ENCODE measurements around the gene ST6GALNAC2. TPM values are rescaled to one million over a fixed set of nuclear protein-coding genes. Genes with fewer than 3 reads are reported as not detected.
"Not testable (repeated sequence)": the region's sequence is repeated elsewhere in the genome, so short reads cannot be mapped to it uniquely, and the experiment has no call there.

Gene ST6GALNAC2
- total and polyA plus RNA-seq, 5 donors from 2014 or later = 0.08 to 0.39 (median 0.13) TPM; not detected in 2

DNA sequence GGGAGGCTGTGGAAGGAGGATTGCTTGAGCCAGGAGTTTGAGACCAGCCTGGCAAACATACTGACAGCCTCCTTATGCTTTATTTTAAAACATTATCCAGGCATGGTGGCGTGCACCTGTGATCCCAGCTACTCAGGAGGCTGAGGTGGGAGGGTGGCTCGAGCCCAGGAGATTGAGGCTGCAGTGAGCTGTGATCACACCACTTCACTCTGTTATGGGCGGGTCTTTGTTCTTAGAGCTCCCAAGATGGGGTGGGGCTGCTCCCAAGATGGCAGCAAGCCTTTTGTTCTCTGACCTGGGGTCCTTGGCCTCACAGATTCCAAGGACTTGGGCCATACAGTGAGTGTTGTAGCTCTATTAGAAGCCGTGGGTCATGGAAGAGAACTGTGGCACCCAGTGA is 26.1 kb upstream of the ST6GALNAC2 start:
- no peak overlapping the region for H3K4me3 Mint-ChIP-seq
- no peak for ATAC-seq (ENCODE audit: low read depth in 2 of 2)
- no peaks in the 10 kb centered on the region for H3K9me3 Mint-ChIP-seq

GRCh38 chr17:76611080-76611749 is 25.6 kb upstream of the ST6GALNAC2 start:
- not testable (repeated sequence) for H3K4me1 ChIP-seq (ENCODE audit: control insufficient read depth, insufficient read depth, low read length, poor library complexity, severe bottlenecking); DNase-seq; H3K27ac Mint-ChIP-seq; H3K36me3 ChIP-seq (ENCODE audit: control insufficient read depth, insufficient read depth, low read length); H3K9me3 Mint-ChIP-seq; H3K9me3 ChIP-seq (ENCODE audit: control insufficient read depth in 2 of 2, low read length in 2 of 2); H3K4me1 Mint-ChIP-seq; H3K36me3 Mint-ChIP-seq; H3K27ac ChIP-seq (ENCODE audit: insufficient read depth, low read length, poor library complexity, severe bottlenecking); H3K4me3 Mint-ChIP-seq; H3K27me3 ChIP-seq (ENCODE audit: control insufficient read depth, insufficient read depth, low read length); H3K4me3 ChIP-seq (ENCODE audit: low read depth, low read length); ATAC-seq (ENCODE audit: low read depth in 2 of 2)
- H3K27me3 Mint-ChIP-seq = peaks cover 15% of the 10 kb centered on the region

More for the DNA sequence above, 26.1 kb upstream of the ST6GALNAC2 start:
- Mint-ChIP-seq H3K27ac (no peak overlapping the region), H3K4me1 (peaks cover 0 to 6% (median 0%) of the 10 kb centered on the region in 4 donors), H3K36me3 (no peaks in the 10 kb centered on the region), H3K27me3 (peaks cover 15% of the 10 kb centered on the region)
- no peaks in the 10 kb centered on the region for H3K27me3 ChIP-seq (ENCODE audit: control insufficient read depth, insufficient read depth, low read length)
- no peaks in the 10 kb centered on the region for H3K36me3 ChIP-seq (ENCODE audit: control insufficient read depth, insufficient read depth, low read length)
- H3K4me1 ChIP-seq (ENCODE audit: control insufficient read depth, insufficient read depth, low read length, poor library complexity, severe bottlenecking) = no peaks in the 10 kb centered on the region
- no peak for DNase-seq
- no peak overlapping the region for H3K27ac ChIP-seq (ENCODE audit: insufficient read depth, low read length, poor library complexity, severe bottlenecking)
- H3K9me3 ChIP-seq (ENCODE audit: control insufficient read depth in 2 of 2, low read length in 2 of 2) = no peaks in the 10 kb centered on the region
- no peak overlapping the region for H3K4me3 ChIP-seq (ENCODE audit: low read depth, low read length)

DNA sequence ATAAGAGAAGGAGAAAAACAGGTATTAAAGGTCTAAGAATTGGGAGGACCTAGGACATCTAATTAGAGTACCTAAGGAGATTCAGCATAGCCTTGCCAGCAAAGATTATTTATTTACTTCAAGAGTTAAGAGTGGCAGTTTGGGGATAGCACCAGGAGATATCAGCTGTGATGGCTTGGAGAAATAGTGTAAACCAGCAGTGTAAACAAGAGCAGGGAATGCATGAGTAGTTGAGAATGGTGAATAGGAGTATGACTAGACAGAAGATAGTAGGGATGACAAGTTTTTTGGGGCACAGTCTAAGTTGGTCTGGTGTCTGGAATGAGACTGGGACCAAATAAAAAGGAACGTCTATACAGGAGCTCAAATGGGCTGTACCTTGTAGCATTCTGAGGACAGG is 21.0 kb upstream of the ST6GALNAC2 start:
- not testable (repeated sequence) for H3K4me1 Mint-ChIP-seq; H3K4me1 ChIP-seq (ENCODE audit: control insufficient read depth, insufficient read depth, low read length, poor library complexity, severe bottlenecking); DNase-seq; H3K27ac Mint-ChIP-seq; H3K36me3 ChIP-seq (ENCODE audit: control insufficient read depth, insufficient read depth, low read length); H3K9me3 ChIP-seq (ENCODE audit: control insufficient read depth in 2 of 2, low read length in 2 of 2); H3K27me3 ChIP-seq (ENCODE audit: control insufficient read depth, insufficient read depth, low read length); H3K27ac ChIP-seq (ENCODE audit: insufficient read depth, low read length, poor library complexity, severe bottlenecking); ATAC-seq (ENCODE audit: low read depth in 2 of 2); H3K36me3 Mint-ChIP-seq; H3K9me3 Mint-ChIP-seq; H3K4me3 Mint-ChIP-seq; H3K4me3 ChIP-seq (ENCODE audit: low read depth, low read length)
- peaks cover 26% of the 10 kb centered on the region for H3K27me3 Mint-ChIP-seq

DNA sequence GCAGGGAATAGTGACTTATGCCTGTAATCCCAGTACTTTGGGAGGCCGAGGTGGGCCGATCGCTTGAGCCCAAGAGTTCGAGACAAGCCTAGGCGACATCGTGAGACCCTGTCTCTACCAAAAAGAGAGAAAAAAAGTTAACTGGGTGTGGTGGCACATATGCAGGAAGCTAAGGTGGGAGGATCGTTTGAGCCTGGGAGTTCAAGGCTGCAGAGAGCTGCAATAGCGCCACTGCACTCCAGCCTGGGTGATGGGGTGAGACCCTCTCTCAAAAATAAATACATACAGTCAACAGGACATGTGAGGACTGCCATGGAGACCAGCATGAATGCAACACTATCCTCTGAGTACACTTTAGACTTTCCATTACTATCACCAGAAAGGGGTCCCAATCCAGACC is 15.4 kb upstream of the ST6GALNAC2 start:
- Histone ChIP-seq H3K9me3 (ENCODE audit: control insufficient read depth in 2 of 2, low read length in 2 of 2) (no peaks in the 10 kb centered on the region), H3K27ac (ENCODE audit: insufficient read depth, low read length, poor library complexity, severe bottlenecking) (no peak overlapping the region), H3K4me3 (ENCODE audit: low read depth, low read length) (no peak overlapping the region), H3K27me3 (ENCODE audit: control insufficient read depth, insufficient read depth, low read length) (peaks cover 5% of the 10 kb centered on the region), H3K4me1 (ENCODE audit: control insufficient read depth, insufficient read depth, low read length, poor library complexity, severe bottlenecking) (peaks cover 12% of the 10 kb centered on the region), H3K36me3 (ENCODE audit: control insufficient read depth, insufficient read depth, low read length) (no peaks in the 10 kb centered on the region)
- peaks cover 4 to 15% (median 8%) of the 10 kb centered on the region in 4 donors for H3K4me1 Mint-ChIP-seq
- peak overlapping the region in 1 of 4 donors; percentile 3 for H3K4me3 Mint-ChIP-seq
- peaks cover 2% of the 10 kb centered on the region for H3K36me3 Mint-ChIP-seq
- H3K27ac Mint-ChIP-seq = peak overlapping the region in 1 of 3 donors; percentile 42
- ATAC-seq (ENCODE audit: low read depth in 2 of 2) (no peak), DNase-seq (peak in 1 of 3 donors; percentile 25)
- peaks cover 26% of the 10 kb centered on the region for H3K27me3 Mint-ChIP-seq
- no peaks in the 10 kb centered on the region for H3K9me3 Mint-ChIP-seq

DNA sequence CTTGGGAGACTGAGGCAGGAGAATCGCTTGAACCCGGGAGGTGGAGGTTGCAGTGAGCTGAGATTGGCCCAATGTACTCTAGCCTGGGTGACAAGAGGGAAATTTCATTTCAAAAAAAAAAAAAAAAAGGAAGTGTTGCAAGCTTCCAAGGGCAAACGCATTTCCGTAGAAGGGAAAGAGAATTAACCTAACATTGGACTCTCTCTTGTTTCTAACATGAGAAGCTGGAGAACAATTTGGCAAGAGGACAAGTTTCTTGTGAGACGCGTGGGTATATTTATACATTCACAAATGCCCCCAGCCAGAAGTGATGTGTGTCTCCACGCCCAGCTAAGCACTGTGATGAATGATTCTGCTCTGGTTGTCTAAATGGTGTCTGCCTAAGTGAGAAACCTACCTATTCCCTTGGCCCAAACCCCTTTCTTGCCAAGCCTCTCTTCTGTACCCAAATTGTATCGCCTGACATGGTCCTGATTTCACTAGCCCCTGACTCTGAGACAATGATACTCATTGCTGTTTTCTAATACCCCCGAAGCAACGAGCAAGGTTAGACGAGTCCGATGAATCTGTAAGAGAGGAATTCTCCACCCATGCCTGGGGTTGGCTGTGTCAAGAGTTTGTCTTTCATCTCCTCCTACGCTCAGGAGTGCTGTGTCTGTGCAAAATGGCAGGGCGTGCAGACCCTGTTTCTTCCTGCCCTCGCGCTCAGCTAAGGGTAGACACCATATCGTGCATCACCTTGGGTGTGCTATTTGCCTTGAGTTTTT is 14.2 kb upstream of the ST6GALNAC2 start:
- H3K9me3 ChIP-seq (ENCODE audit: control insufficient read depth in 2 of 2, low read length in 2 of 2) = no peaks in the 10 kb centered on the region
- no peak for DNase-seq
- H3K4me1 ChIP-seq (ENCODE audit: control insufficient read depth, insufficient read depth, low read length, poor library complexity, severe bottlenecking) = peaks cover 12% of the 10 kb centered on the region
- Mint-ChIP-seq H3K4me1 (peaks cover 4 to 15% (median 8%) of the 10 kb centered on the region in 4 donors), H3K27ac (peak overlapping the region in 1 of 3 donors; percentile 24), H3K9me3 (no peaks in the 10 kb centered on the region), H3K27me3 (peaks cover 26% of the 10 kb centered on the region), H3K4me3 (no peak overlapping the region), H3K36me3 (peaks cover 2% of the 10 kb centered on the region)
- H3K4me3 ChIP-seq (ENCODE audit: low read depth, low read length) = no peak overlapping the region
- H3K27ac ChIP-seq (ENCODE audit: insufficient read depth, low read length, poor library complexity, severe bottlenecking) = no peak overlapping the region
- no peaks in the 10 kb centered on the region for H3K27me3 ChIP-seq (ENCODE audit: control insufficient read depth, insufficient read depth, low read length)
- ATAC-seq (ENCODE audit: low read depth in 2 of 2) = no peak
- H3K36me3 ChIP-seq (ENCODE audit: control insufficient read depth, insufficient read depth, low read length) = no peaks in the 10 kb centered on the region

DNA sequence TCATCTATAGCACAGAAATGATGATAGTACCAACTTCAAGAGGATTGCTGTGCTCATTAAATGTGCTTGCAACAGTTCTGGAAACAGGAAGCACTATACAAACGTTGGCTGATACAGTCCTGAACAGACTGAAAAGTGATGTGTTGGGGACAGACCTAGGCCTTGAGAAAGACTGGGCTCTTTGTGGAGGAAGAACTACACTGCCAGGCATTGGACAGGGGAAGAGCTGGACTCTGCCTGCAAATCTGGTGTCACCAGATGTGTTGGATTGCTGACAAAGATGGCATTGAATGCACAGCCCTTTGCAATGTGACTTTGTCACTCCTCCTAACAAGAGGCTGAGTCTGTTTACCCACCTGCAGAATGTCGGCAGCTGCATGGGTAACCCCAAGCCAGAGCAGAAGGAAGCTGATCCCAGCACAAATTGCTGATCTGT is 12.4 kb upstream of the ST6GALNAC2 start:
- ATAC-seq (ENCODE audit: low read depth in 2 of 2) = no peak
- peaks cover 12% of the 10 kb centered on the region for H3K4me1 ChIP-seq (ENCODE audit: control insufficient read depth, insufficient read depth, low read length, poor library complexity, severe bottlenecking)
- H3K9me3 ChIP-seq (ENCODE audit: control insufficient read depth in 2 of 2, low read length in 2 of 2) = no peaks in the 10 kb centered on the region
- peaks cover 0 to 5% (median 0%) of the 10 kb centered on the region in 7 donors for H3K9me3 Mint-ChIP-seq
- no peak overlapping the region for H3K4me3 Mint-ChIP-seq
- peaks cover 3% of the 10 kb centered on the region for H3K27me3 ChIP-seq (ENCODE audit: control insufficient read depth, insufficient read depth, low read length)
- peaks cover 5 to 15% (median 9%) of the 10 kb centered on the region in 4 donors for H3K4me1 Mint-ChIP-seq
- H3K36me3 ChIP-seq (ENCODE audit: control insufficient read depth, insufficient read depth, low read length) = no peaks in the 10 kb centered on the region
- H3K27ac Mint-ChIP-seq = peak overlapping the region in 1 of 3 donors; percentile 20
- H3K27ac ChIP-seq (ENCODE audit: insufficient read depth, low read length, poor library complexity, severe bottlenecking) = no peak overlapping the region
- DNase-seq = no peak
- peaks cover 32% of the 10 kb centered on the region for H3K27me3 Mint-ChIP-seq
- H3K4me3 ChIP-seq (ENCODE audit: low read depth, low read length) = no peak overlapping the region
- H3K36me3 Mint-ChIP-seq = peaks cover 2% of the 10 kb centered on the region

DNA sequence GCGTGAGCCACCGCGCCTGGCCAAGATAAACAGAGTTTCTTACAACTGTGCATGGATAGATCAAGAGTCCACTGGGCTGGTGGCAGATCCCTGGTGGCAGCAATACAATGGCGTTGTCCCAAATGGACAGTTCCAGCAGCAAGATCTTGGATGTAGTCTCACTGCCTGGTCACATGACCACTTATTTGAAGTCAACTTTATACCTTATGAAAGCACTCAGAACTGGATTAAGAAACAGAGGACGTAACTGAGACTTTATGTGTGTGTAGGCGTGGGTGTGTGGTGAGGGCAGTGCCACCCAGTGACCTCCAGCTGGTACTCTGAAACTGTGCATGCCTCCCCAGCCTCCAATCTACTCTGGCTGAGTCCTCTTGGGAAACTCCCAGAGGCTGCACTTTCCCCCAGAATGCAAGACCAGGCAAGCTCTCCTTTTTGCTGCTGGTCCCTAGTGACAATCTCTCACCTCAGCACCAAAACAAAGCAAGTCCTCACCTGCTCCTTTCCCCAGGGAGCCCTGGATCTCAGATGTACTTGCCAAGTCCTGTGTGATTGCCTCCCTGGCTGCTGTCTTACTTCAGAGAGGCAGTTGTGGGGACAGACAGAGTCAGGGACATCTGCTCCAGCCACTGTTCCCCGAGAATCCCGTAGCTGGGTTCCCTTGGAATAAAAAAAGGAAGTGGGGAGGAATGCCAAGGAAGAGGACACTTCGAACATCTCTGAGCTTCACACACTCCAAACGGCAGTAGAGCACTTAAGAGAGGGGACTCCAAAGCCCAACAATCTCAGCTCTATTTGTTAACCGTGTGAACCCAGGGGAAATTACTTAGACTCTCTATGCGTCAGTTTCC is 11.7 kb upstream of the ST6GALNAC2 start:
- no peak overlapping the region for H3K27ac Mint-ChIP-seq
- no peak for ATAC-seq (ENCODE audit: low read depth in 2 of 2)

More for the DNA sequence above, 11.7 kb upstream of the ST6GALNAC2 start:
- no peak for DNase-seq
- no peaks in the 10 kb centered on the region for H3K36me3 ChIP-seq (ENCODE audit: control insufficient read depth, insufficient read depth, low read length)
- H3K27me3 ChIP-seq (ENCODE audit: control insufficient read depth, insufficient read depth, low read length) = peaks cover 3% of the 10 kb centered on the region
- peaks cover 12% of the 10 kb centered on the region for H3K4me1 ChIP-seq (ENCODE audit: control insufficient read depth, insufficient read depth, low read length, poor library complexity, severe bottlenecking)
- H3K9me3 Mint-ChIP-seq = peaks cover 0 to 5% (median 0%) of the 10 kb centered on the region in 7 donors
- H3K4me1 Mint-ChIP-seq = peaks cover 5 to 15% (median 9%) of the 10 kb centered on the region in 4 donors
- H3K27ac ChIP-seq (ENCODE audit: insufficient read depth, low read length, poor library complexity, severe bottlenecking) = no peak overlapping the region
- H3K4me3 ChIP-seq (ENCODE audit: low read depth, low read length) = no peak overlapping the region
- H3K4me3 Mint-ChIP-seq = no peak overlapping the region
- H3K9me3 ChIP-seq (ENCODE audit: control insufficient read depth in 2 of 2, low read length in 2 of 2) = no peaks in the 10 kb centered on the region
- H3K27me3 Mint-ChIP-seq = peaks cover 34% of the 10 kb centered on the region
- H3K36me3 Mint-ChIP-seq = peaks cover 2% of the 10 kb centered on the region
